Measurements from ENCODE around the gene CFAP161. TPM values are rescaled to one million over a fixed set of nuclear protein-coding genes. Genes with fewer than 3 reads are reported as not detected.
A peak's percentile ranks its signal among the peaks of the same experiment; 100 is the strongest.

CFAP161 gene
- total and polyA plus RNA-seq, 9 of the 15 experiments (the other 6 are each of a cell fraction or from before 2014, with no cell fraction given), result 25.8 to 83.3 (median 75.6) TPM

DNA sequence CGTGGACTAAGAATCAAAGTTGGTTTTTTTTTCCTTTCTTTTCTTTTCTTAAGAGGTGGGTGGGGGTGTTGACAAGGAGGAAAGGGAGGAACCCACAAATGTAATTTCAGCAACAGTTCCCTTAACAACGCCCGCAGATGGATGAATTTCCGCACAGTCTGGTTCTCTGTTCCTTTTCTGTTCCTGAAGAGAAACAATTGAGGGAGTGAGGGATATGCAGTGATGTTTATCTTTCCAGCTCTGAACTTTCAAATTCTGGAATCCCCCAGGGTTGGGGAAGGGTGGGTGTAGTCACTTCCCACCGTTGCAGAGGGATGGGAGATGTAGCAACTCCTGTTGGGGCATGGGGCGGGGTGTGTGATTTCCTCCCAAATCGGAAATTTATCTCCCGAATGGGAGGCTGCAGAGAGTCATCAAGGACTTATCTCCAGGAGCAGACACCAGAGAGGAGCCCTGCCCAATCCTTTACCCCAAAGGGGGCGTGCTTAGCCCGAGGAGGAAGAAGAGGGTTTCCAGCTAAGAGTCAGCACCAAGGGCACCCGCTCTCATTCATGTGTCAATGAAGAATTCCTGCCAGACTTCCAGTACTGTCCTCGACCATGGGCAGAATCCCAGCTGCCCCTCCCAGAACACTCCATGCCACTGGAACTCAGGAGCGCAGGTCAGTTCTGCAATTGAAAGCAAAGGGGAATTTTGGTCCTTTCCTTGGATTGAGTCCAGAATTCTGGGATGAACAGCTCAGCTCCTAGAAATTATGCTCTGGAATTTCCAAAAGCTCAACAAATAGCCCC is 35.0 kb upstream of the CFAP161 start (continued):
- TF ChIP-seq, protein P1, sequence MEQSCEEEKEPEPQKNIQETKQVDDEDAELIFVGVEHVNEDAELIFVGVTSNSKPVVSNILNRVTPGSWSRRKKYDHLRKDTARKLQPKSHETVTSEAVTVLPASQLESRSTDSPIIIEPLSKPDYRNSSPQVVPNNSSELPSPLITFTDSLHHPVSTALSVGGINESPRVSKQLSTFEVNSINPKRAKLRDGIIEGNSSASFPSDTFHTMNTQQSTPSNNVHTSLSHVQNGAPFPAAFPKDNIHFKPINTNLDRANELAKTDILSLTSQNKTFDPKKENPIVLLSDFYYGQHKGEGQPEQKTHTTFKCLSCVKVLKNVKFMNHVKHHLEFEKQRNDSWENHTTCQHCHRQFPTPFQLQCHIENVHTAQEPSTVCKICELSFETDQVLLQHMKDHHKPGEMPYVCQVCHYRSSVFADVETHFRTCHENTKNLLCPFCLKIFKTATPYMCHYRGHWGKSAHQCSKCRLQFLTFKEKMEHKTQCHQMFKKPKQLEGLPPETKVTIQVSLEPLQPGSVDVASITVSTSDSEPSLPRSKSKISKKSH (CRISPR knock-in tag; IDR thresholded peaks at IDR 0.05), result no peak
- TF ChIP-seq ESRRA (IDR thresholded peaks at IDR 0.05; ENCODE audit: borderline replicate concordance, low read depth) (peak; percentile 48; the same call in 1 of the 2 replicates), NELFE (IDR thresholded peaks at IDR 0.05; ENCODE audit: insufficient read depth, insufficient read length) (no peak), BACH1 (tag; IDR thresholded peaks at IDR 0.05) (no peak), POLR2AphosphoS5 (IDR thresholded peaks at IDR 0.05; ENCODE audit: control insufficient read depth, insufficient read depth, low read depth, low read length) (peak; percentile 61; the same call in 1 of the 2 replicates), ETV1 (tag; conservative IDR thresholded peaks at IDR 0.05; ENCODE audit: low read depth) (peak; percentile 47), XRCC5 (IDR thresholded peaks at IDR 0.05; ENCODE audit: low read depth, low read length) (no peak), JUN (IDR thresholded peaks at IDR 0.05; ENCODE audit: borderline replicate concordance, low read depth, low read length) (peak; percentile 38; the same call in 1 of the 2 replicates), JUN (CRISPR knock-in tag; IDR thresholded peaks at IDR 0.05; ENCODE audit: borderline replicate concordance) (no peak), CEBPB (tag; IDR thresholded peaks at IDR 0.05) (peak; percentile 87), ZNF589 (CRISPR knock-in tag; IDR thresholded peaks at IDR 0.05; ENCODE audit: low read depth) (no peak), GTF2E2 (tag; IDR thresholded peaks at IDR 0.05) (no peak), TBL1XR1 (IDR thresholded peaks at IDR 0.05; ENCODE audit: low read length in 2 of 2) (peak; percentile 69 to 81; a peak in 3 of 4 replicates), NR4A1 (CRISPR knock-in tag; IDR thresholded peaks at IDR 0.05) (0 out of 2 replicates have a peak, but pooled peaks have one; percentile 57), NR4A1 (tag; IDR thresholded peaks at IDR 0.05) (peak; percentile 53; the same call in 1 of the 2 replicates), ZNF561 (CRISPR knock-in tag; conservative IDR thresholded peaks at IDR 0.05) (no peak), POLR2A (conservative IDR thresholded peaks at IDR 0.05) (peak; percentile 41; the same call in 1 of the 2 replicates), SAFB2 (IDR thresholded peaks at IDR 0.05; ENCODE audit: borderline replicate concordance, low read depth, low read length, severe bottlenecking) (no peak), CBX8 (IDR thresholded peaks at IDR 0.05; ENCODE audit: borderline replicate concordance, extremely low read depth, low read depth, low read length, poor library complexity, severe bottlenecking) (no peak), BHLHE40 (IDR thresholded peaks at IDR 0.05; ENCODE audit: low read length) (peak; percentile 52)
- TF ChIP-seq, protein P2, sequence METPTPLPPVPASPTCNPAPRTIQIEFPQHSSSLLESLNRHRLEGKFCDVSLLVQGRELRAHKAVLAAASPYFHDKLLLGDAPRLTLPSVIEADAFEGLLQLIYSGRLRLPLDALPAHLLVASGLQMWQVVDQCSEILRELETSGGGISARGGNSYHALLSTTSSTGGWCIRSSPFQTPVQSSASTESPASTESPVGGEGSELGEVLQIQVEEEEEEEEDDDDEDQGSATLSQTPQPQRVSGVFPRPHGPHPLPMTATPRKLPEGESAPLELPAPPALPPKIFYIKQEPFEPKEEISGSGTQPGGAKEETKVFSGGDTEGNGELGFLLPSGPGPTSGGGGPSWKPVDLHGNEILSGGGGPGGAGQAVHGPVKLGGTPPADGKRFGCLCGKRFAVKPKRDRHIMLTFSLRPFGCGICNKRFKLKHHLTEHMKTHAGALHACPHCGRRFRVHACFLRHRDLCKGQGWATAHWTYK (CRISPR knock-in tag; IDR thresholded peaks at IDR 0.05), result no peak
- TF ChIP-seq, protein P3, sequence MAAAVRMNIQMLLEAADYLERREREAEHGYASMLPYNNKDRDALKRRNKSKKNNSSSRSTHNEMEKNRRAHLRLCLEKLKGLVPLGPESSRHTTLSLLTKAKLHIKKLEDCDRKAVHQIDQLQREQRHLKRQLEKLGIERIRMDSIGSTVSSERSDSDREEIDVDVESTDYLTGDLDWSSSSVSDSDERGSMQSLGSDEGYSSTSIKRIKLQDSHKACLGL (CRISPR knock-in tag; IDR thresholded peaks at IDR 0.05; ENCODE audit: borderline replicate concordance, poor library complexity, severe bottlenecking), result no peak
- TF ChIP-seq, protein P4, sequence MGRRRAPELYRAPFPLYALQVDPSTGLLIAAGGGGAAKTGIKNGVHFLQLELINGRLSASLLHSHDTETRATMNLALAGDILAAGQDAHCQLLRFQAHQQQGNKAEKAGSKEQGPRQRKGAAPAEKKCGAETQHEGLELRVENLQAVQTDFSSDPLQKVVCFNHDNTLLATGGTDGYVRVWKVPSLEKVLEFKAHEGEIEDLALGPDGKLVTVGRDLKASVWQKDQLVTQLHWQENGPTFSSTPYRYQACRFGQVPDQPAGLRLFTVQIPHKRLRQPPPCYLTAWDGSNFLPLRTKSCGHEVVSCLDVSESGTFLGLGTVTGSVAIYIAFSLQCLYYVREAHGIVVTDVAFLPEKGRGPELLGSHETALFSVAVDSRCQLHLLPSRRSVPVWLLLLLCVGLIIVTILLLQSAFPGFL (CRISPR knock-in tag; IDR thresholded peaks at IDR 0.05), result no peak
